HG03432 (cell line): ENCODE results near the gene IQGAP3.
"Not testable (repeated sequence)": the region's sequence is repeated elsewhere in the genome, so short reads cannot be mapped to it uniquely, and the experiment has no call there.

Source experiments
- ATAC-seq: cut with Tn5 transposase; IDR thresholded peaks from one replicate; pipeline ENCODE4 v1.9.1; 2021; ENCODE audit warnings: mild to moderate bottlenecking, moderate library complexity; ENCODE audit not compliant: unreplicated experiment

Gene IQGAP3

DNA sequence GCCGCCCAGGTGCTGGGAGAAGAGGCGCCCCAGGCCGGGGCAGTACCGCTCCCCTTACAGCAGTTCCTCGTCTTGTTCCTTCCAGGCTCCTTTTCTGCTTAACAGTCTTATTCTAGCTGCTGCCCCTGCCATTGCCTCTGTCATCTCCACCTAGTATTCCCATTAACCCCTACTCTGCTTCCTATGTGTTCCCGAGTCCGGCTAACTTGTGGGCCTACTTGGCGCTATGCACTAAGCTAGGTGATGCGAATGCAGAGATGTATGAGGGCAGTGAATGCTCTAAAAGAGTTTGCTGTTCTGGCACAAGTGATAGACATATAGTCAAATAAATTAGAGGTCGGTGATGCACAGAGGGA lies 276 bp upstream of the IQGAP3 start:
- ATAC-seq: no peak

GRCh38 chr1:156571261-156571852 lies 1.0 kb downstream of the IQGAP3 start:
- no peak for ATAC-seq

DNA sequence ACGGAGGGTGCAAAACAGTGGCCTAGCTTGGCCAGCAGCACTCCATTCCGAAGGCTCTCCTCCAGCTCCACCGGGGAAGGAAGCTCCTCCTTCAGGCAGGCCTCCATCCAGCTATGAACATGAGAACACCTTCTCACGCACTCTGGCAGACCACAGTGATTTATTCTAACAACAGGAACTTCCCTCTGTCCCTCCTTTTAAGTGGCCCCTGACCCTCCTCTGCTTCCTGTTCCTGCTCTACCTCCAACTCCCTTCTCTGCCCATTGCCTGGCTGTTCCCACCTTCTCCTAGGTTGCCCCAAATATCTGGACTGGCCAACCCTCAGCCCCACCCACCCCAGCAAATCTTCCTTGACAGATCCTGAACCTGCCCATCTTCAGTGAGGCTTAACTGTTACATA lies 5.9 kb downstream of the IQGAP3 start:
- ATAC-seq: no peak

DNA sequence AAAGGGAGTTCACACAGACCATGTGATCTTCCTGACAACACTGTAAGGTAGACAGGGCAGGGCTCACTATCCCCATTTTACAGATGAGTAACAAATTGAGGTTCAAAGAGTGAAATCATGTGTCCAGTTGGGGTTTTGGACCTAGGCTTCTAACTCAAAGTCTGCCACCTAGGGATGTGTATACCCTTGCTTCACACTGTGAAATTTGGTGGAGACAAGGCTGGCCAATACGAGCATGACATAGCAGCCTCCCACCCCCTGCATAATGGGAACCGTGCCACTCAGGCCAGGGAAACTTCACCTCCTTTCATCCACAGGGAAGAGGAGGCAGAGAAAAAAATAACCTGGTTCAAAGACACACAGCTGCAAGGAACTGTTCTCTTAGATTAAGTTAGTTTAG lies 6.8 kb downstream of the IQGAP3 start:
- no peak for ATAC-seq

DNA sequence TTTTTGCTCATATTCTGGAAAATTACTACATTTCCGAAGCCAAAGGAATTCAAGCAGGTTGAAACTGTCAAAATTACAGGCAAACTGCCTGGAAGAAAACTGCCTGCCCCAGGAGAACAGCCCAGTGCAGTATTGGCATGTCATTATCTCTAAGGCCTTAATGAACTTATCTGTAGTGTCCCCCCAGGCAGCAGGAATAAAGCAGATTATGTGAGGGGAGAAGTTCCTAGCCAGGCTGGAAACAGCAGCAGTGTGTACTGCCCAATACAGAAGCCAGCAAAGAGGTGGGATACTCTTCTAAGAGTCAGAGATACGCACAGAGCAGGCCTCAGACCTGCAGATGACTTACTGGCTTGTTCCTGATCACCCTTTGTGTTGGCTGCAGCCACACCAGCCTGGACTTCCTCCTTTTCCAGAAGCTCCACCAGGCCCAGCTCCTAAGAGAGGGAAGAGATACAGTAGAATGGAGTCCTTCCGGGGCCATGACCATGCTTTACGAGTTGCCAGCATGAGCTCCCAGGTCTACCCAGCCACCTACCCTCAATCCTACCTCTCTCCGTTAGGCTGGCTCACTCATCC lies 11.7 kb downstream of the IQGAP3 start:
- no peak for ATAC-seq

GRCh38 chr1:156559797-156560385 lies 12.5 kb downstream of the IQGAP3 start:
- ATAC-seq: no peak

DNA sequence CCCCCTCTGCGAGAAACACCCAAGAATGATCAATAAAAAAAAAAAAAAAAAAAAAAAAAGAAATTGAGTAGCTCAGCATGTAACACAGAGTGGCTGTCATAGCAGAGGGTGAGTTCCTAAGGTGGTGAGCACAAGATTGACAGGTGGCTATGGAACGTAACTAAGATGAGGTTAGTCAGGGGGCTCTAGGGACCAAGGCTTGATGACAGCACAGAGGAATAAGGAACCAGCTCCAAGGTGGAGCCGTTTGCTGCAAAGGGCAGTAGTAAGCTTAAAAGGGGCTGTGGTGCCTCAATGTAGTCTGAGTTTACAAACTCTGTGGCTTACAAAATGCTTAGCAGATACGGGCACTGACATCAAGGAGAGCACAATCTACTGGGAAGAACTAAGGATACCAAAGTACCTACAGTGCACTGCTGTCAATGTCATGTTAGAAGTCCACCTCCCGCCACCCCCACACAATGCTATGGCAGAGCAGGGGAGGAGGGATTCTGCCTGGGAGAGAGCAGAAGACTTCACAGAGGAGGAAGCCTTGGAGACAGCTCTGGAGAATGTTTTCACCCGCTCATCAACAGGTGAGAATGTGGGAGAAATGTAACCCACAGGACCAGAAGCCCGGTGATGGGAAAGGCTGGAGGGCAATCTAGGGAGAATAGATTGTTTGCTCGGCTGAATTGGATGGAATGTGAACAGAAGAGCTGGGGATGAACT lies 13.1 kb downstream of the IQGAP3 start:
- no peak for ATAC-seq

DNA sequence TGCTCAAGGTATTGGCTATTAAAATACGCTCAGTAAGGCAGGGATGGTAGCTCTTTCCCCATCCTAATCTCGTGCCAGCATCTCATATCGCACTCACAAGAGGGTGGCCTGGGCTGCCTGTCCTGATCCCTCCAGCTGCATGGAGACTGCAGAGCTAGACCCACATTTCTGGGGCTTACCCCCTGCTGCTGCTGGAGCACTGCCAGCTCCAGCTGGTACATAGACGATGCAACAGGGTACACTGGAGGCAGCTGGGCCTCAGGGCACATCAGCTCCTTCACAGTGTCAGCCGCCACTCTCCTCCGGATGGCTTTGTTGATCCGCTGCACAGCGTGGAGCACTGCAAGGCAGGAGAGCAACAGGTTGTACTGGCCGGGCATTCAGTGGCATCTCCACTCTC lies 16.0 kb downstream of the IQGAP3 start:
- no peak for ATAC-seq

DNA sequence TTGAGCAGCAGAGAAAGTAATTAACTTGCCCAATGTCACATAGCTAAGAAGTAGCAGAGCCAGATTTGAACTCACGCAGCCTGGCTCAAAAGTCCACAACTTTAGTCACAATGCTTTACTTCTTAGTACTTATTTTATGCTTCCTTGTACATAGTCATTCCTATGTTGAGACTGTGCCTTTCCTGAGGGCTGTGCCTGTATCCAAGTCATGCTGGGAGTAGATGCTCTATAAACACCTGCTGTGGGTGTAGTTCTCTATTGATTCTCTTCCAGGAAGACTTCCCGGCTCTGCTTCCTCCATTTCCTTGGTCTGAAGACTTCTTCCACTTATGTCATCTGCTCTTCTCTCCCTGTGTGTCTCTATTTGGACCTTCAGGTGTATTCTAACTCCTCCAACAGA lies 16.6 kb downstream of the IQGAP3 start:
- no peak for ATAC-seq

GRCh38 chr1:156554971-156555370 lies 17.4 kb downstream of the IQGAP3 start:
- no peak for ATAC-seq

DNA sequence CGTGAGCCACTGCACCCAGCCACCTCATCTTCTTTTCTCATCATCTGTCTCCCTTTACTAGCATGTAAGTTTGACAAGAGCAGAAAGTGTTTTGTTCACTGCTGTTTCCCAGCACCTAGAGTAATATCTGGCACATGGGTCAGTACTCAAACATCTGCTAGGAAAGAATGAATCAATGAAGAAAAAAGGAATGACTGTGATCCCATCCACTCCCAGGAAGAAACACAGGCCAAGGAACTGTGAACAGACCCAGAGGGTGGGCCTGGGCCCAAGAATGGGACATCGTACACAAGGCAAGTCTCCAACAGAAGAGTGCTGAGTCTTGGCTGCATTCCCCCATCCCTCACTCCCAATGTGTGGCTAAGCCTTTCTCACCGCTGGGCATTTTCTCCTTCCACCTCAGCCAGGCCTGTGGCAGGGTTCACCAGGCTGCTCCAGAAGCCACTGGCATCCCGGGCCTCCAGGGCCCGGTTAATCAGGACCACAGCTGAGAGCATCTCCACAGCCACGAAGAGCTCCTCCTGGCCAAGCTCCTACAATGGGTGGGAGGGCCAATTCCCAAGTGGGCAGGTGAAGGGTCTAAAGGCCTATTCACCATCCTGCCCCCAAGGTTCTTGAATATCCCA lies 18.4 kb downstream of the IQGAP3 start:
- ATAC-seq: no peak

GRCh38 chr1:156552937-156553336 lies 19.4 kb downstream of the IQGAP3 start:
- ATAC-seq: not testable (repeated sequence)

GRCh38 chr1:156552518-156552917 lies 19.8 kb downstream of the IQGAP3 start:
- ATAC-seq: no peak

DNA sequence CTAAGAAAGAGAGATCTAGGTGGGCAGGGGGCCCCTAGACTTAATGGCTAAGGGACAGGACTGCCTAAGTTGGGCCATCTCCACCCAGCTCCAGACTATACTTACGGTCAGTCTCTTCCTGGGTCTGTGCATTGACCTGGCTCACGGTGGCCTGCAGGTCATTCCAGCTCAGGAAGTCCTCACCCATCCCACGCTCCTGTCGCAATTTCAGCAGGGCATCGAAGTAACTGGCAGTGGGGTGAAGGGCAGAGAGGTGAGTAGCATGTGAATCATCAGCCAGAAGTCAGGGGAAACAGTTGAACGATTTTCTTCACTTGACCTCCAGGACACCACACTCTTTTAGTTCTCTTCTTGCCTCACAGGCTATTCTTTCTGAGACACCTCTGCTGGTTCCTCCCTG lies 20.5 kb downstream of the IQGAP3 start:
- ATAC-seq: no peak

GRCh38 chr1:156551066-156551643 lies 21.2 kb downstream of the IQGAP3 start:
- ATAC-seq: no peak

GRCh38 chr1:156550346-156550745 lies 22.0 kb downstream of the IQGAP3 start:
- no peak for ATAC-seq

GRCh38 chr1:156549831-156550230 lies 22.5 kb downstream of the IQGAP3 start:
- ATAC-seq: no peak

DNA sequence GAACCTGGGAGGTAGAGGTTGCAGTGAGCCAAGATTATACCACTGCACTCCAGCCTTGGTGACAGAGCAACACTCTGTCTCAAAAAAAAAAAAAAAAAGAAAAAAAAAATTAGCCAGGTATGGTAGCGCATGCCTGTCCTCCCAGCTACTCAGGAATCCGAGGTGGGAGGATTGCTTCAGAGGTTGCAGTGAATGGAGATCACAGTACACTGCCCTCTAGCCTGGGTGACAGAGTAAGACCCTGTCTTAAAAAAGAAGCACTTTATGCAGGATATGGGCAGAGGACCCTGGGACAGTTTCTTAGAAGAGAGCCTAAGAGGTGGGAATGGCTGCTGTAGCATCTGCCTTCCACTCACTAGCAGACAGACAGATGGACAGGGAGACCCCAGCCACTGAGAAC lies 23.0 kb downstream of the IQGAP3 start:
- no peak for ATAC-seq

DNA sequence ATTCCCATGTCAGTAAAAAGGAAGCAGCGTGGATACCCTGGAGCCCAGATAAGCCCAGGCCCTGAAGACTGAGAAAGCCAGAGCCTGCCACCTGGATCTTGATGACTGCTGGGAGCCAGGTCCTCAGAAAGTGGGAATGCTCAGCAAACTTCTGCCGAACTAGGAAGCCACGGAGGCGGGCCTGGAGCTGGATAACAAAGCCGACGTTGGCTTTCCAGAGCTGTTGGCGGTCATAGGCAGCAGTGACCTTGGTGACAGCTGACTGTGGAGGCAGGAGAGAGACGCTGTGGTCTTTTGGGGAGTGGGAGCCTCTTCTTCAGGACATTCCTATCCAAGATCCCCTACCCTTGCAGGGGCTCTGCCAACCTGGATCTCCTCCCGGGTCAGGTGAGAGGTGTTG lies 24.4 kb downstream of the IQGAP3 start:
- no peak for ATAC-seq

- ATAC-seq: no peak
These were observed 24.9 kb downstream of the IQGAP3 start for GRCh38 chr1:156547434-156547833.

DNA sequence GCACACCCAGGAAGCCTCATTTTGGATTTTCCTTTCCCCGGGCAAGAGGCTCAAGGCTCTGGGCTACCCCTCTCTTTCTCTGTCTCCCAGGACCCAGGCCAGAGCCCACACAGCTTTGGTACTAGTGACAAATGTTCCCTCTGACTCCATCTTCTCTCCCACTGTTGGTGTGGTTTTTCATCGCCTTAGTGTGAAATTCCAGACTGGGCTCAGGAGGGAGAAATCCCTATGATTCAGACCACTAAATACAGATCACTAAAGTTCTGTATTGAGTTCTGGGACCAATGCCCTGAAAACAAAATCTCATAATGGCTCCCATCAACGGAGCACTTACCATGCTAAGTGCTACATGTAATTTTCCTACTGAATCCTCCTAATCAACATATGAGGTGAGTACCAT lies 26.1 kb downstream of the IQGAP3 start:
- ATAC-seq: no peak
